Esophagus squamous epithelium (tissue), 5 donors: ENCODE results near the gene TAF6. TPM values are rescaled to one million over a fixed set of nuclear protein-coding genes. Genes with fewer than 3 reads are reported as not detected.
"Not testable (repeated sequence)": the region's sequence is repeated elsewhere in the genome, so short reads cannot be mapped to it uniquely, and the experiment has no call there.

Source experiments
- DNase-seq: peaks from one replicate; lab custom pipeline; 2025; lab: John Stamatoyannopoulos, UW
- H3K27ac ChIP-seq, 4 donors: fragments of 200-600 bp; sonication (generic); one replicate each; pipeline ENCODE4 v1.5.1; 2016 to 2019; ENCODE audit warnings: mild to moderate bottlenecking in 1 of 4
- H3K27me3 ChIP-seq, 4 donors: fragments of 200-600 bp; sonication (generic); 1 replicate in 3 of 4; 2 replicates in 1 of 4; pipeline versions ENCODE4 v1.5.1 to v1.6.0; 2017 to 2021; ENCODE audit warnings: antibody characterized with exemption in 1 of 4
- H3K36me3 ChIP-seq, 3 donors: fragments of 200-600 bp; sonication (generic); one replicate each; pipeline ENCODE4 v1.5.1; 2016 to 2019
- H3K4me1 ChIP-seq, 3 donors: fragments of 200-600 bp; sonication (generic); one replicate each; pipeline ENCODE4 v1.5.1; 2017 to 2019
- H3K4me3 ChIP-seq, 4 donors: fragments of 200-600 bp; sonication (generic); 1 replicate in 3 of 4; 2 replicates in 1 of 4; pipeline ENCODE4 v1.5.1; 2016 to 2019; ENCODE audit warnings: mild to moderate bottlenecking in 2 of 4, moderate library complexity in 1 of 4
- H3K9me3 ChIP-seq, 3 donors: fragments of 200-600 bp; sonication (generic); one replicate each; pipeline ENCODE4 v1.5.1; 2016 to 2019
- CTCF ChIP-seq, 6 experiments: fragments of 450-650 bp in 4 of 6; fragments of 200-600 bp in 2 of 6; sonication (generic) in 2 of 6; IDR thresholded peaks; one replicate each; pipeline ENCODE4 v1.5.1; 2016 to 2019; ENCODE audit warnings: antibody characterized with exemption in 6 of 6, mild to moderate bottlenecking in 4 of 6, moderate library complexity in 4 of 6
- POLR2A ChIP-seq, 4 donors: fragments of 450-650 bp; IDR thresholded peaks; one replicate each; pipeline ENCODE4 v1.6.1; 2017; ENCODE audit warnings: antibody characterized with exemption in 4 of 4, mild to moderate bottlenecking in 4 of 4, moderate library complexity in 3 of 4
- WGBS, 2 donors: methylation state at CpG; one replicate each; pipeline ENCODE4 v1.1.5; 2018; 5-methylcytosine and 5-hydroxymethylcytosine counted together
- intact Hi-C: fragments of 100-400 bp; cut with DNase I; formaldehyde crosslinking; loops from one replicate; pipeline ENCODE4 v1.15.0; 2022
- total RNA-seq, 4 donors: library from RNA; depleted of rRNA; stranded (reverse); fragments of >200 nt; gene quantifications; one replicate each; pipeline ENCODE4 v1.1.0, GENCODE V29; 2016
- donor health status: DM: yes; HTN: yes; CAD: no.

The TAF6 gene
- total RNA-seq, 4 donors from 2014 or later = 24.4 to 40.6 (median 30.5) TPM

GRCh38 chr7:100130608-100131453 lies 11.7 kb upstream of the TAF6 start:
- WGBS, 2 donors = 7 to 11% methylated on average over 20 to 22 of the region's 24 CpGs
- Histone ChIP-seq H3K36me3 (no peaks in the 10 kb centered on the region), H3K27ac (peak overlapping the region; percentile 8 to 97 (median 76)), H3K4me1 (peaks cover 15 to 60% (median 28%) of the 10 kb centered on the region in 3 donors), H3K4me3 (peak overlapping the region; percentile 17 to 55 (median 26)), H3K9me3 (no peaks in the 10 kb centered on the region), H3K27me3 (no peaks in the 10 kb centered on the region)
- TF ChIP-seq CTCF (IDR thresholded peaks at IDR 0.05) = peak; percentile 81 to 94 (median 87)
- TF ChIP-seq POLR2A (IDR thresholded peaks at IDR 0.05) = no peak
- DNase-seq = no peak
- intact Hi-C loops = no loop called here

- H3K27me3 ChIP-seq, DNase-seq, intact Hi-C loops, H3K9me3 ChIP-seq, H3K36me3 ChIP-seq, H3K4me3 ChIP-seq: not testable (repeated sequence)
- Histone ChIP-seq H3K27ac (peak overlapping the region in 3 of 4 donors; percentile 76 to 99 (median 97)), H3K4me1 (peaks cover 21 to 66% (median 33%) of the 10 kb centered on the region in 3 donors)
- 38 to 86% methylated on average over 1 of the region's 1 CpG for WGBS, 2 donors
Observed at GRCh38 chr7:100130220-100130607, 11.1 kb upstream of the TAF6 start.

- no peaks in the 10 kb centered on the region for H3K27me3 ChIP-seq
- intact Hi-C loops = no loop called here
- no peaks in the 10 kb centered on the region for H3K9me3 ChIP-seq
- H3K4me1 ChIP-seq = peaks cover 30 to 77% (median 33%) of the 10 kb centered on the region in 3 donors
- peaks cover 0 to 7% (median 0%) of the 10 kb centered on the region in 3 donors for H3K36me3 ChIP-seq
- WGBS, 2 donors = 56 to 58% methylated on average over 1 of the region's 1 CpG
- no peak for DNase-seq
- no peak for TF ChIP-seq POLR2A (IDR thresholded peaks at IDR 0.05)
- no peak for TF ChIP-seq CTCF (IDR thresholded peaks at IDR 0.05)
- peak overlapping the region in 3 of 4 donors; percentile 92 to 99 (median 97) for H3K27ac ChIP-seq
- H3K4me3 ChIP-seq = no peak overlapping the region
Observed at GRCh38 chr7:100128637-100128963, 9.4 kb upstream of the TAF6 start.

- Histone ChIP-seq H3K9me3 (no peaks in the 10 kb centered on the region), H3K36me3 (peaks cover 0 to 12% (median 0%) of the 10 kb centered on the region in 3 donors), H3K4me3 (peak overlapping the region; percentile 55 to 91 (median 84)), H3K4me1 (peaks cover 30 to 77% (median 33%) of the 10 kb centered on the region in 3 donors), H3K27me3 (no peaks in the 10 kb centered on the region), H3K27ac (peak overlapping the region; percentile 92 to 99 (median 98))
- no peak for DNase-seq
- no peak for TF ChIP-seq POLR2A (IDR thresholded peaks at IDR 0.05)
- no peak for TF ChIP-seq CTCF (IDR thresholded peaks at IDR 0.05)
- WGBS, 2 donors = 14 to 29% methylated on average over 3 to 7 of the region's 37 CpGs
- intact Hi-C loops = no loop called here
Observed at GRCh38 chr7:100127866-100128636, 8.9 kb upstream of the TAF6 start.

GRCh38 chr7:100126931-100127865 lies 8.0 kb upstream of the TAF6 start, which contains the start of gene MBLAC1:
Gene MBLAC1, plus strand, starts transcription at chr7:100126967. Its CDS starts 429 bp downstream, at chr7:100127396.
- 0 to 1% methylated on average over 19 to 20 of the region's 85 CpGs for WGBS, 2 donors
- intact Hi-C loops = no loop called here
- DNase-seq = peak; percentile 53
- Histone ChIP-seq H3K27me3 (no peaks in the 10 kb centered on the region), H3K9me3 (no peaks in the 10 kb centered on the region), H3K27ac (peak within 1 kb of the TSS; percentile 92 to 99 (median 98)), H3K4me1 (peaks cover 30 to 78% (median 33%) of the 10 kb centered on the region in 3 donors), H3K36me3 (peaks cover 0 to 16% (median 0%) of the 10 kb centered on the region in 3 donors), H3K4me3 (peak within 1 kb of the TSS; percentile 55 to 91 (median 84))
- peak in 1 of 4 donors; percentile 54 for TF ChIP-seq POLR2A (IDR thresholded peaks at IDR 0.05)
- TF ChIP-seq CTCF (IDR thresholded peaks at IDR 0.05) = no peak
